Activated naive CD8-positive, alpha-beta T cell treated with anti-CD3 and anti-CD28 coated beads, Interleukin-2, amount 50 U/mL, for 24 hours (primary cell): Measurements from ENCODE around the gene PRICKLE2.

Experiments
- ATAC-seq: fragments of 150-1000 bp; cut with Tn5 transposase; one replicate; pipeline ENCODE4 v1.10.0; 2021
- DNase-seq: peaks from one replicate; pipeline ENCODE4 v3.0.0; 2021
- H3K27ac Mint-ChIP-seq: one replicate; pipeline ENCODE4 v1.8.0; 2021; ENCODE audit warnings: mild to moderate bottlenecking, mixed read lengths
- H3K27me3 Mint-ChIP-seq: one replicate; pipeline ENCODE4 v1.8.0; 2021; ENCODE audit warnings: mixed read lengths
- H3K36me3 Mint-ChIP-seq: one replicate; pipeline ENCODE4 v1.8.0; 2021; ENCODE audit warnings: low read depth, mixed read lengths
- H3K4me1 Mint-ChIP-seq: one replicate; pipeline ENCODE4 v1.8.0; 2021; ENCODE audit warnings: mixed read lengths
- H3K4me3 Mint-ChIP-seq: one replicate; pipeline ENCODE4 v1.8.0; 2021; ENCODE audit warnings: mild to moderate bottlenecking, moderate library complexity, mixed read lengths
- H3K9me3 Mint-ChIP-seq: one replicate; pipeline ENCODE4 v1.8.0; 2021; ENCODE audit warnings: mixed read lengths

Gene PRICKLE2

GRCh38 chr3:64074895-64075679 lies 150.2 kb downstream of the PRICKLE2 start:
- H3K36me3 Mint-ChIP-seq: no peaks in the 10 kb centered on the region
- no peak for DNase-seq

GRCh38 chr3:64074060-64074459 lies 151.2 kb downstream of the PRICKLE2 start:
- H3K36me3 Mint-ChIP-seq: no peaks in the 10 kb centered on the region
- no peaks in the 10 kb centered on the region for H3K4me1 Mint-ChIP-seq
- ATAC-seq: no peak
- H3K9me3 Mint-ChIP-seq: no peaks in the 10 kb centered on the region
- no peak overlapping the region for H3K4me3 Mint-ChIP-seq
- no peak overlapping the region for H3K27ac Mint-ChIP-seq
- DNase-seq: no peak
- peaks cover 28% of the 10 kb centered on the region for H3K27me3 Mint-ChIP-seq

More at GRCh38 chr3:64074895-64075679, 150.2 kb downstream of the PRICKLE2 start:
- no peaks in the 10 kb centered on the region for H3K4me1 Mint-ChIP-seq
- no peak overlapping the region for H3K27ac Mint-ChIP-seq
- no peak overlapping the region for H3K4me3 Mint-ChIP-seq
- ATAC-seq: no peak
- H3K9me3 Mint-ChIP-seq: no peaks in the 10 kb centered on the region
- peaks cover 32% of the 10 kb centered on the region for H3K27me3 Mint-ChIP-seq

- DNase-seq: no peak
- Mint-ChIP-seq H3K4me3 (no peak overlapping the region), H3K27ac (no peak overlapping the region), H3K27me3 (peaks cover 27% of the 10 kb centered on the region), H3K9me3 (no peaks in the 10 kb centered on the region), H3K36me3 (no peaks in the 10 kb centered on the region), H3K4me1 (no peaks in the 10 kb centered on the region)
- no peak for ATAC-seq
Observed at GRCh38 chr3:64073158-64073761, 152.0 kb downstream of the PRICKLE2 start.

GRCh38 chr3:64072126-64072525 lies 153.1 kb downstream of the PRICKLE2 start:
- Mint-ChIP-seq H3K9me3 (no peaks in the 10 kb centered on the region), H3K27me3 (peaks cover 27% of the 10 kb centered on the region), H3K4me3 (no peak overlapping the region), H3K36me3 (no peaks in the 10 kb centered on the region), H3K4me1 (no peaks in the 10 kb centered on the region), H3K27ac (no peak overlapping the region)
- ATAC-seq: no peak
- DNase-seq: no peak

GRCh38 chr3:64070704-64071103 lies 154.6 kb downstream of the PRICKLE2 start:
- H3K9me3 Mint-ChIP-seq: no peaks in the 10 kb centered on the region
- ATAC-seq (no peak), DNase-seq (no peak)
- no peak overlapping the region for H3K27ac Mint-ChIP-seq
- H3K36me3 Mint-ChIP-seq: no peaks in the 10 kb centered on the region
- H3K4me1 Mint-ChIP-seq: no peaks in the 10 kb centered on the region
- peaks cover 24% of the 10 kb centered on the region for H3K27me3 Mint-ChIP-seq
- H3K4me3 Mint-ChIP-seq: no peak overlapping the region

- ATAC-seq (no peak), DNase-seq (no peak)
- Mint-ChIP-seq H3K27me3 (peaks cover 22% of the 10 kb centered on the region), H3K4me1 (no peaks in the 10 kb centered on the region), H3K36me3 (no peaks in the 10 kb centered on the region), H3K9me3 (no peaks in the 10 kb centered on the region), H3K27ac (no peak overlapping the region), H3K4me3 (no peak overlapping the region)
Observed at GRCh38 chr3:64067506-64068346, 157.5 kb downstream of the PRICKLE2 start.

- no peak overlapping the region for H3K27ac Mint-ChIP-seq
- H3K27me3 Mint-ChIP-seq: peaks cover 13% of the 10 kb centered on the region
- H3K4me1 Mint-ChIP-seq: no peaks in the 10 kb centered on the region
- DNase-seq: no peak
- ATAC-seq: no peak
- H3K9me3 Mint-ChIP-seq: no peaks in the 10 kb centered on the region
- H3K4me3 Mint-ChIP-seq: no peak overlapping the region
- no peaks in the 10 kb centered on the region for H3K36me3 Mint-ChIP-seq
Observed at GRCh38 chr3:64064804-64065203, 160.5 kb downstream of the PRICKLE2 start.

- H3K27ac Mint-ChIP-seq: no peak overlapping the region
- H3K4me3 Mint-ChIP-seq: no peak overlapping the region
- no peaks in the 10 kb centered on the region for H3K9me3 Mint-ChIP-seq
- DNase-seq (no peak), ATAC-seq (no peak)
- H3K27me3 Mint-ChIP-seq: peaks cover 17% of the 10 kb centered on the region
- H3K36me3 Mint-ChIP-seq: no peaks in the 10 kb centered on the region
- H3K4me1 Mint-ChIP-seq: no peaks in the 10 kb centered on the region
Observed at GRCh38 chr3:64063983-64064438, 161.3 kb downstream of the PRICKLE2 start.

- no peak overlapping the region for H3K27ac Mint-ChIP-seq
- no peaks in the 10 kb centered on the region for H3K4me1 Mint-ChIP-seq
- no peaks in the 10 kb centered on the region for H3K36me3 Mint-ChIP-seq
- no peaks in the 10 kb centered on the region for H3K9me3 Mint-ChIP-seq
- no peak overlapping the region for H3K4me3 Mint-ChIP-seq
- H3K27me3 Mint-ChIP-seq: peaks cover 16% of the 10 kb centered on the region
- ATAC-seq (no peak), DNase-seq (no peak)
Observed at GRCh38 chr3:64063207-64063982, 161.9 kb downstream of the PRICKLE2 start.

- H3K4me3 Mint-ChIP-seq: no peak overlapping the region
- no peaks in the 10 kb centered on the region for H3K36me3 Mint-ChIP-seq
- no peak for ATAC-seq
- H3K27me3 Mint-ChIP-seq: peaks cover 16% of the 10 kb centered on the region
- no peaks in the 10 kb centered on the region for H3K9me3 Mint-ChIP-seq
- H3K4me1 Mint-ChIP-seq: no peaks in the 10 kb centered on the region
- no peak for DNase-seq
- no peak overlapping the region for H3K27ac Mint-ChIP-seq
Observed at GRCh38 chr3:64061628-64062027, 163.6 kb downstream of the PRICKLE2 start.

GRCh38 chr3:64059484-64060175 lies 165.6 kb downstream of the PRICKLE2 start:
- Mint-ChIP-seq H3K27ac (no peak overlapping the region), H3K9me3 (no peaks in the 10 kb centered on the region), H3K4me3 (no peak overlapping the region), H3K36me3 (no peaks in the 10 kb centered on the region), H3K27me3 (peaks cover 15% of the 10 kb centered on the region), H3K4me1 (no peaks in the 10 kb centered on the region)
- DNase-seq (no peak), ATAC-seq (no peak)

GRCh38 chr3:64058566-64058965 lies 166.7 kb downstream of the PRICKLE2 start:
- no peaks in the 10 kb centered on the region for H3K9me3 Mint-ChIP-seq
- ATAC-seq (no peak), DNase-seq (no peak)
- no peaks in the 10 kb centered on the region for H3K36me3 Mint-ChIP-seq
- no peaks in the 10 kb centered on the region for H3K4me1 Mint-ChIP-seq
- no peak overlapping the region for H3K4me3 Mint-ChIP-seq
- no peak overlapping the region for H3K27ac Mint-ChIP-seq
- peaks cover 12% of the 10 kb centered on the region for H3K27me3 Mint-ChIP-seq

- no peaks in the 10 kb centered on the region for H3K9me3 Mint-ChIP-seq
- no peaks in the 10 kb centered on the region for H3K36me3 Mint-ChIP-seq
- DNase-seq (no peak), ATAC-seq (no peak)
- no peaks in the 10 kb centered on the region for H3K4me1 Mint-ChIP-seq
- peaks cover 9% of the 10 kb centered on the region for H3K27me3 Mint-ChIP-seq
- H3K4me3 Mint-ChIP-seq: no peak overlapping the region
- H3K27ac Mint-ChIP-seq: no peak overlapping the region
Observed at GRCh38 chr3:64057231-64057630, 168.0 kb downstream of the PRICKLE2 start.
